PFSK-1 (cell line): Measurements from ENCODE around the gene PRR15L.

Source experiments
- FOXP2 ChIP-seq: optimal IDR thresholded peaks from 2 replicates; pipeline ENCODE3; 2011; ENCODE audit warnings: borderline replicate concordance, control low read depth, inconsistent platforms; ENCODE audit not compliant: insufficient read depth; ENCODE audit errors: extremely low read length, extremely low read depth
- POLR2AphosphoS5 ChIP-seq: IDR thresholded peaks from 2 replicates; pipeline ENCODE4 v1.6.1; 2012; ENCODE audit warnings: low read depth, mild to moderate bottlenecking, control low read depth, low read length, moderate library complexity
- SIN3A ChIP-seq: IDR thresholded peaks from 2 replicates; pipeline ENCODE4 v1.6.1; 2012; ENCODE audit warnings: mild to moderate bottlenecking, low read length, moderate library complexity, borderline replicate concordance; ENCODE audit not compliant: insufficient read depth
- TAF1 ChIP-seq: IDR thresholded peaks from 2 replicates; pipeline ENCODE4 v1.6.1; 2012; ENCODE audit warnings: low read length, control low read depth, borderline replicate concordance; ENCODE audit not compliant: insufficient read depth
- TF ChIP-seq, protein P1 (sequence below), 2 experiments: IDR thresholded peaks; 2 replicates each; pipeline versions ENCODE4 v1.6.1 to v1.8.0; 2011 to 2012; ENCODE audit warnings: low read depth in 2 of 2, low read length in 2 of 2, control low read depth in 1 of 2, inconsistent platforms in 1 of 2, mild to moderate bottlenecking in 1 of 2, moderate library complexity in 1 of 2; ENCODE audit not compliant: insufficient read depth in 1 of 2

PRR15L gene

GRCh38 chr17:47981462-47981861 is 23.8 kb upstream of the PRR15L start:
- TF ChIP-seq POLR2AphosphoS5 (no peak), TAF1 (no peak)

- TF ChIP-seq SIN3A = no peak
- TF ChIP-seq, protein P1, sequence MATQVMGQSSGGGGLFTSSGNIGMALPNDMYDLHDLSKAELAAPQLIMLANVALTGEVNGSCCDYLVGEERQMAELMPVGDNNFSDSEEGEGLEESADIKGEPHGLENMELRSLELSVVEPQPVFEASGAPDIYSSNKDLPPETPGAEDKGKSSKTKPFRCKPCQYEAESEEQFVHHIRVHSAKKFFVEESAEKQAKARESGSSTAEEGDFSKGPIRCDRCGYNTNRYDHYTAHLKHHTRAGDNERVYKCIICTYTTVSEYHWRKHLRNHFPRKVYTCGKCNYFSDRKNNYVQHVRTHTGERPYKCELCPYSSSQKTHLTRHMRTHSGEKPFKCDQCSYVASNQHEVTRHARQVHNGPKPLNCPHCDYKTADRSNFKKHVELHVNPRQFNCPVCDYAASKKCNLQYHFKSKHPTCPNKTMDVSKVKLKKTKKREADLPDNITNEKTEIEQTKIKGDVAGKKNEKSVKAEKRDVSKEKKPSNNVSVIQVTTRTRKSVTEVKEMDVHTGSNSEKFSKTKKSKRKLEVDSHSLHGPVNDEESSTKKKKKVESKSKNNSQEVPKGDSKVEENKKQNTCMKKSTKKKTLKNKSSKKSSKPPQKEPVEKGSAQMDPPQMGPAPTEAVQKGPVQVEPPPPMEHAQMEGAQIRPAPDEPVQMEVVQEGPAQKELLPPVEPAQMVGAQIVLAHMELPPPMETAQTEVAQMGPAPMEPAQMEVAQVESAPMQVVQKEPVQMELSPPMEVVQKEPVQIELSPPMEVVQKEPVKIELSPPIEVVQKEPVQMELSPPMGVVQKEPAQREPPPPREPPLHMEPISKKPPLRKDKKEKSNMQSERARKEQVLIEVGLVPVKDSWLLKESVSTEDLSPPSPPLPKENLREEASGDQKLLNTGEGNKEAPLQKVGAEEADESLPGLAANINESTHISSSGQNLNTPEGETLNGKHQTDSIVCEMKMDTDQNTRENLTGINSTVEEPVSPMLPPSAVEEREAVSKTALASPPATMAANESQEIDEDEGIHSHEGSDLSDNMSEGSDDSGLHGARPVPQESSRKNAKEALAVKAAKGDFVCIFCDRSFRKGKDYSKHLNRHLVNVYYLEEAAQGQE (IDR thresholded peaks at IDR 0.05; ENCODE audit: insufficient read depth in 1 of 2, low read depth in 2 of 2, low read length in 2 of 2) = no peak
- no peak for TF ChIP-seq FOXP2
- TF ChIP-seq POLR2AphosphoS5 = no peak
- no peak for TF ChIP-seq TAF1
These were observed 22.9 kb upstream of the PRR15L start for GRCh38 chr17:47980541-47980940.

DNA sequence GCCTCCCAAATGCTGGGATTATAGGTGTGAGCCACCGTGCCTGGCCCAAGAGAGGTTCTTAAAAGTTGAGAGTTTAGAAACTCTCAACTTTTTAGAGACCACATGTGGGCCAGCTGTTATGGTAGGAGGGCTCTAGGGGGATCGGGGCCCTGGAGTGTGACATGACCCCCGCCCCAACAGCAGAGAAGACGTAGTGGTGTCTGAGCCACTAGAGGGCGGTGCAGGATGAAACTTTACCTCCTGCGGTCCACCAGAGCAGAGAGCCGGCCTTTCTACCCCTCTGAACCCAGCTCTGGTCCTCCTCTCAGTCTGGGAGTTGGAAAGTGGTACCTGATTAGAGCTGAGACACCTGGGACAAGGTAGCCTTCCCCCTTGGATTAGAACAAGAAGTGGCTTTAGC is 20.6 kb upstream of the PRR15L start:
- TF ChIP-seq FOXP2 (no peak), POLR2AphosphoS5 (no peak)

GRCh38 chr17:47975823-47976205 is 18.1 kb upstream of the PRR15L start:
- TF ChIP-seq, protein P1 (IDR thresholded peaks at IDR 0.05; ENCODE audit: insufficient read depth in 1 of 2, low read depth in 2 of 2, low read length in 2 of 2) = no peak
- no peak for TF ChIP-seq POLR2AphosphoS5
- TF ChIP-seq TAF1 = no peak
- no peak for TF ChIP-seq FOXP2
- no peak for TF ChIP-seq SIN3A

GRCh38 chr17:47975189-47975822 is 17.6 kb upstream of the PRR15L start:
- no peak for TF ChIP-seq FOXP2
- no peak for TF ChIP-seq SIN3A
- TF ChIP-seq, protein P1 (IDR thresholded peaks at IDR 0.05; ENCODE audit: insufficient read depth in 1 of 2, low read depth in 2 of 2, low read length in 2 of 2) = no peak
- TF ChIP-seq POLR2AphosphoS5 = no peak
- TF ChIP-seq TAF1 = no peak

GRCh38 chr17:47973541-47973940 is 15.9 kb upstream of the PRR15L start:
- no peak for TF ChIP-seq FOXP2
- TF ChIP-seq SIN3A = no peak
- TF ChIP-seq POLR2AphosphoS5 = no peak
- TF ChIP-seq, protein P1 (IDR thresholded peaks at IDR 0.05; ENCODE audit: insufficient read depth in 1 of 2, low read depth in 2 of 2, low read length in 2 of 2) = no peak
- no peak for TF ChIP-seq TAF1
